ENCODE data around the gene PTPRN2. TPM values are rescaled to one million over a fixed set of nuclear protein-coding genes. Genes with fewer than 3 reads are reported as not detected.

PTPRN2 gene
- total RNA-seq, 1 experiment from 2014 or later = 2.1 TPM

DNA sequence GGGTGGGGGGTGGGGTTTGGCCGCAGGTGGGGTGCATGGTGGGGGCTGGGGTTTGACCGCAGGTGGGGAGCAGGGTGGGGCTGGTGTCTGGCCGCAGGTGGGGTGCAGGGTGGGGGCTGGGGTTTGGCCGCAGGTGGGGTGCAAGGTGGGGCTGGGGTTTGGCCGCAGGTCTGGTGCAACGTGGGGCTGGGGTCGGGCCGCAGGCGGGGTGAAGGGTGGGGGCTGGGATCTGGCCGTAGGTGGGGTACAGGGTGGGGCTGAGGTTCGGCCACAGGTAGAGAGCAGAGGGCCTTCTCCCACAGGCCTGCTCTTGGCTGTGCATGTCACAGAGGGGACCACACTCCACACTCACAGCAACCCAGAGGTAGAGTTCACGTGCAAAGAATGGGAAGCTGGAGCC, 586.6 kb downstream of the PTPRN2 start:
- intact Hi-C loops (cut with micrococcal nuclease) = no loop called here
- H3K4me3 ChIP-seq (replicated peaks in 1 of 2; ENCODE audit: low read depth in 1 of 2, low read length in 2 of 2) = no peak overlapping the region
- DNase-seq (ENCODE audit: low read depth, low spot score) (no peak), ATAC-seq (no peak)
- ChIA-PET RAD21 (ENCODE audit: low non-redundant PET in 1 of 2, low total read pairs in 2 of 2, uncharacterized antibody in 2 of 2, unreplicated experiment in 2 of 2) (no interaction called here), POLR2A (no interaction called here), CTCF (no interaction called here)
- no peaks in the 10 kb centered on the region for H3K79me2 ChIP-seq (ENCODE audit: insufficient read depth, low read length)
- peaks cover 8 to 13% of the 10 kb centered on the region in 2 experiments for H3K4me1 ChIP-seq (ENCODE audit: control insufficient read depth in 1 of 2, insufficient read depth in 2 of 2, low read length in 2 of 2)
- no peaks in the 10 kb centered on the region for H3K27me3 ChIP-seq (ENCODE audit: insufficient read depth, low read length)
- H2AFZ ChIP-seq (ENCODE audit: low read depth, low read length, poor library complexity, severe bottlenecking) = no peak overlapping the region
- no peaks in the 10 kb centered on the region for H3K9me3 ChIP-seq (ENCODE audit: control insufficient read depth in 1 of 2, insufficient read depth in 1 of 2, low read depth in 1 of 2, low read length in 2 of 2)
- BruUV-seq (replicated peaks) = no TSS peak
- H3K36me3 ChIP-seq (ENCODE audit: control insufficient read depth in 1 of 2, insufficient read depth in 2 of 2, low read length in 2 of 2) = no peaks in the 10 kb centered on the region
- H3K4me2 ChIP-seq (ENCODE audit: low read length) = no peak overlapping the region
- TF ChIP-seq EGR1 (IDR thresholded peaks at IDR 0.05; ENCODE audit: low read depth) (no peak), CEBPB (IDR thresholded peaks at IDR 0.05; ENCODE audit: low read depth) (no peak), JUND (IDR thresholded peaks at IDR 0.05) (no peak), RAD21 (IDR thresholded peaks at IDR 0.05; ENCODE audit: low read depth) (no peak), FOSL1 (IDR thresholded peaks at IDR 0.05; ENCODE audit: low read depth) (no peak), EZH2 (IDR thresholded peaks at IDR 0.05) (no peak), YY1 (IDR thresholded peaks at IDR 0.05; ENCODE audit: extremely low read depth, insufficient replicate concordance, low read depth, low read length) (no peak), SRF (IDR thresholded peaks at IDR 0.05; ENCODE audit: low read depth) (no peak)
- TF ChIP-seq, protein P1, sequence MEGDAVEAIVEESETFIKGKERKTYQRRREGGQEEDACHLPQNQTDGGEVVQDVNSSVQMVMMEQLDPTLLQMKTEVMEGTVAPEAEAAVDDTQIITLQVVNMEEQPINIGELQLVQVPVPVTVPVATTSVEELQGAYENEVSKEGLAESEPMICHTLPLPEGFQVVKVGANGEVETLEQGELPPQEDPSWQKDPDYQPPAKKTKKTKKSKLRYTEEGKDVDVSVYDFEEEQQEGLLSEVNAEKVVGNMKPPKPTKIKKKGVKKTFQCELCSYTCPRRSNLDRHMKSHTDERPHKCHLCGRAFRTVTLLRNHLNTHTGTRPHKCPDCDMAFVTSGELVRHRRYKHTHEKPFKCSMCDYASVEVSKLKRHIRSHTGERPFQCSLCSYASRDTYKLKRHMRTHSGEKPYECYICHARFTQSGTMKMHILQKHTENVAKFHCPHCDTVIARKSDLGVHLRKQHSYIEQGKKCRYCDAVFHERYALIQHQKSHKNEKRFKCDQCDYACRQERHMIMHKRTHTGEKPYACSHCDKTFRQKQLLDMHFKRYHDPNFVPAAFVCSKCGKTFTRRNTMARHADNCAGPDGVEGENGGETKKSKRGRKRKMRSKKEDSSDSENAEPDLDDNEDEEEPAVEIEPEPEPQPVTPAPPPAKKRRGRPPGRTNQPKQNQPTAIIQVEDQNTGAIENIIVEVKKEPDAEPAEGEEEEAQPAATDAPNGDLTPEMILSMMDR (IDR thresholded peaks at IDR 0.05 in 2 of 3, conservative IDR thresholded peaks at IDR 0.05 in 1 of 3; ENCODE audit: borderline replicate concordance in 1 of 3, insufficient read depth in 1 of 3, low read depth in 2 of 3, low read length in 2 of 3) = no peak
- TF ChIP-seq, protein P2, sequence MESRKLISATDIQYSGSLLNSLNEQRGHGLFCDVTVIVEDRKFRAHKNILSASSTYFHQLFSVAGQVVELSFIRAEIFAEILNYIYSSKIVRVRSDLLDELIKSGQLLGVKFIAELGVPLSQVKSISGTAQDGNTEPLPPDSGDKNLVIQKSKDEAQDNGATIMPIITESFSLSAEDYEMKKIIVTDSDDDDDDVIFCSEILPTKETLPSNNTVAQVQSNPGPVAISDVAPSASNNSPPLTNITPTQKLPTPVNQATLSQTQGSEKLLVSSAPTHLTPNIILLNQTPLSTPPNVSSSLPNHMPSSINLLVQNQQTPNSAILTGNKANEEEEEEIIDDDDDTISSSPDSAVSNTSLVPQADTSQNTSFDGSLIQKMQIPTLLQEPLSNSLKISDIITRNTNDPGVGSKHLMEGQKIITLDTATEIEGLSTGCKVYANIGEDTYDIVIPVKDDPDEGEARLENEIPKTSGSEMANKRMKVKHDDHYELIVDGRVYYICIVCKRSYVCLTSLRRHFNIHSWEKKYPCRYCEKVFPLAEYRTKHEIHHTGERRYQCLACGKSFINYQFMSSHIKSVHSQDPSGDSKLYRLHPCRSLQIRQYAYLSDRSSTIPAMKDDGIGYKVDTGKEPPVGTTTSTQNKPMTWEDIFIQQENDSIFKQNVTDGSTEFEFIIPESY (IDR thresholded peaks at IDR 0.05; ENCODE audit: extremely low read depth, insufficient replicate concordance, low read length) = no peak
- TF ChIP-seq, protein P3, sequence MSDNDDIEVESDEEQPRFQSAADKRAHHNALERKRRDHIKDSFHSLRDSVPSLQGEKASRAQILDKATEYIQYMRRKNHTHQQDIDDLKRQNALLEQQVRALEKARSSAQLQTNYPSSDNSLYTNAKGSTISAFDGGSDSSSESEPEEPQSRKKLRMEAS (IDR thresholded peaks at IDR 0.05) = no peak
- TF ChIP-seq, protein P4, sequence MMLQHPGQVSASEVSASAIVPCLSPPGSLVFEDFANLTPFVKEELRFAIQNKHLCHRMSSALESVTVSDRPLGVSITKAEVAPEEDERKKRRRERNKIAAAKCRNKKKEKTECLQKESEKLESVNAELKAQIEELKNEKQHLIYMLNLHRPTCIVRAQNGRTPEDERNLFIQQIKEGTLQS (IDR thresholded peaks at IDR 0.05) = no peak
- no peaks in the 10 kb centered on the region for H4K20me1 ChIP-seq (ENCODE audit: insufficient read depth)
- no peak overlapping the region for H3K27ac ChIP-seq (ENCODE audit: low read depth, low read length)
- H3K9ac ChIP-seq (ENCODE audit: low read length) = no peak overlapping the region
- H3K9me2 ChIP-seq (ENCODE audit: insufficient read depth) = no peaks in the 10 kb centered on the region
